Caco-2 (cell line): Measurements from ENCODE around the gene ANKDD1B. TPM values are rescaled to one million over a fixed set of nuclear protein-coding genes. Genes with fewer than 3 reads are reported as not detected.
"Not testable (repeated sequence)": the region's sequence is repeated elsewhere in the genome, so short reads cannot be mapped to it uniquely, and the experiment has no call there.

Experiments
- BruUV-seq: library from RNA; stranded (reverse); fragments of 400-500 nt; replicated peaks from 2 replicates; lab custom pipeline; 2021; lab: Mats Ljungman, UMichigan
- CTCF ChIA-PET: fragments of 300-600 bp; sonication (Branson Sonifier 250); formaldehyde crosslinking; loops from one replicate; lab custom pipeline; 2022; ENCODE audit warnings: antibody characterized with exemption; lab: Charles Lee
- POLR2A ChIA-PET: fragments of 300-600 bp; sonication (Branson Sonifier 250); formaldehyde crosslinking; loops from one replicate; lab custom pipeline; 2022; ENCODE audit warnings: antibody characterized with exemption; lab: Charles Lee
- DNase-seq, 2 experiments: peaks; one replicate each; pipeline versions ENCODE4 v3.0.0 to v3.0.0-alpha.2; 2020 to 2022
- H3K27me3 ChIP-seq: replicated peaks from 2 replicates; pipeline ENCODE4 v1.6.0; 2011; ENCODE audit warnings: low read length; ENCODE audit not compliant: control insufficient read depth, insufficient read depth
- H3K36me3 ChIP-seq: 2 replicates; pipeline ENCODE4 v1.5.1; 2011; ENCODE audit warnings: low read length; ENCODE audit not compliant: control insufficient read depth, insufficient read depth
- H3K4me1 ChIP-seq: fragments of 250-450 bp; sonication (Bioruptor Pico); 2 replicates; pipeline ENCODE4 v1.5.1; 2020; ENCODE audit warnings: mild to moderate bottlenecking
- H3K4me3 ChIP-seq: 2 replicates; pipeline ENCODE4 v1.5.1; 2011; ENCODE audit warnings: low read depth, mild to moderate bottlenecking, control low read depth, low read length
- H3K9me3 ChIP-seq: fragments of 250-450 bp; sonication (Bioruptor Pico); 2 replicates; pipeline ENCODE4 v1.5.1; 2020; ENCODE audit warnings: mild to moderate bottlenecking, moderate library complexity
- H3K27ac Mint-ChIP-seq: one replicate; pipeline ENCODE4 v1.8.0; 2022; ENCODE audit warnings: mixed read lengths; ENCODE audit not compliant: unreplicated experiment
- H3K27me3 Mint-ChIP-seq: one replicate; pipeline ENCODE4 v1.8.0; 2022; ENCODE audit warnings: mixed read lengths; ENCODE audit not compliant: insufficient read depth, unreplicated experiment
- H3K36me3 Mint-ChIP-seq: one replicate; pipeline ENCODE4 v1.8.0; 2022; ENCODE audit warnings: mild to moderate bottlenecking, mixed read lengths; ENCODE audit not compliant: insufficient read depth, unreplicated experiment
- H3K4me1 Mint-ChIP-seq: one replicate; pipeline ENCODE4 v1.8.0; 2022; ENCODE audit warnings: low read depth, mixed read lengths; ENCODE audit not compliant: unreplicated experiment
- H3K4me3 Mint-ChIP-seq: one replicate; pipeline ENCODE4 v1.8.0; 2022; ENCODE audit warnings: mild to moderate bottlenecking, moderate library complexity, mixed read lengths; ENCODE audit not compliant: unreplicated experiment
- H3K9me3 Mint-ChIP-seq: one replicate; pipeline ENCODE4 v1.8.0; 2022; ENCODE audit warnings: mixed read lengths; ENCODE audit not compliant: unreplicated experiment
- intact Hi-C: fragments of 100-400 bp; cut with micrococcal nuclease; formaldehyde crosslinking; loops from one replicate; pipeline ENCODE4 v1.10.0; 2022; ENCODE audit not compliant: unreplicated experiment
- total RNA-seq: library from RNA; stranded (reverse); gene quantifications from 2 replicates; pipeline ENCODE4 v1.2.3, GENCODE V29; 2022
- TF ChIP-seq, protein P1 (sequence below), 2 experiments: fragments of 200-600 bp in 1 of 2; IDR thresholded peaks; 1 replicate in 1 of 2; 2 replicates in 1 of 2; pipeline versions ENCODE4 v1.5.1 to v1.8.0; 2011 to 2022; ENCODE audit warnings: antibody characterized with exemption in 1 of 2, control low read depth in 1 of 2, inconsistent platforms in 1 of 2, low read depth in 1 of 2, low read length in 1 of 2, mild to moderate bottlenecking in 1 of 2, moderate library complexity in 1 of 2; ENCODE audit not compliant: insufficient read depth in 1 of 2, severe bottlenecking in 1 of 2, unreplicated experiment in 1 of 2

The ANKDD1B gene
- total RNA-seq, 1 experiment from 2014 or later, result 0.88 TPM

DNA sequence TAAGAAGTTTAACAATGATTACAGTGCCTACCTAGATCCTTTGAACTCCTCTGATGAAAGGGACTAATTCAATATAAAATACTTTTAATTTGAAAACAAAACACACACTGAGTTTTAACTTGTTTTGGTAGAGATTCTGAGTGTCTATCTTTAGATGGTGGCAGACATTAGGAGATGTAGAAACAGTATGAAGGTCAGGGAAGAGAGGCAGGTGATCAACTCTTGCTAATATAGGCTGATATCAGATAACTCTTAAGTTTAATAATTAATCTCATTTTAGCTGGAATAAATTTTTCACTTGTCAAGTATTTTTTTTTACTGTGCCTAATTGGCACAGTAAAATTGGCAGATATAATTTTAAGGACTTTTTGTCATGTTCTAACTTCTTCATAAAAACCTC lies 75.2 kb downstream of the ANKDD1B start:
- TF ChIP-seq, protein P1, sequence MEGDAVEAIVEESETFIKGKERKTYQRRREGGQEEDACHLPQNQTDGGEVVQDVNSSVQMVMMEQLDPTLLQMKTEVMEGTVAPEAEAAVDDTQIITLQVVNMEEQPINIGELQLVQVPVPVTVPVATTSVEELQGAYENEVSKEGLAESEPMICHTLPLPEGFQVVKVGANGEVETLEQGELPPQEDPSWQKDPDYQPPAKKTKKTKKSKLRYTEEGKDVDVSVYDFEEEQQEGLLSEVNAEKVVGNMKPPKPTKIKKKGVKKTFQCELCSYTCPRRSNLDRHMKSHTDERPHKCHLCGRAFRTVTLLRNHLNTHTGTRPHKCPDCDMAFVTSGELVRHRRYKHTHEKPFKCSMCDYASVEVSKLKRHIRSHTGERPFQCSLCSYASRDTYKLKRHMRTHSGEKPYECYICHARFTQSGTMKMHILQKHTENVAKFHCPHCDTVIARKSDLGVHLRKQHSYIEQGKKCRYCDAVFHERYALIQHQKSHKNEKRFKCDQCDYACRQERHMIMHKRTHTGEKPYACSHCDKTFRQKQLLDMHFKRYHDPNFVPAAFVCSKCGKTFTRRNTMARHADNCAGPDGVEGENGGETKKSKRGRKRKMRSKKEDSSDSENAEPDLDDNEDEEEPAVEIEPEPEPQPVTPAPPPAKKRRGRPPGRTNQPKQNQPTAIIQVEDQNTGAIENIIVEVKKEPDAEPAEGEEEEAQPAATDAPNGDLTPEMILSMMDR (IDR thresholded peaks at IDR 0.05; ENCODE audit: insufficient read depth in 1 of 2, low read depth in 1 of 2, low read length in 1 of 2, severe bottlenecking in 1 of 2, unreplicated experiment in 1 of 2), result no peak
- H3K36me3 ChIP-seq, result peaks cover 1% of the 10 kb centered on the region; the same call in 1 of the 2 replicates
- BruUV-seq, result no TSS peak
- Mint-ChIP-seq H3K9me3 (no peaks in the 10 kb centered on the region), H3K4me1 (no peaks in the 10 kb centered on the region), H3K27ac (no peak overlapping the region), H3K36me3 (peaks cover 21% of the 10 kb centered on the region), H3K4me3 (no peak overlapping the region), H3K27me3 (no peaks in the 10 kb centered on the region)
- intact Hi-C loops, result no loop called here
- POLR2A ChIA-PET, result no interaction called here
- H3K4me1 ChIP-seq, result no peaks in the 10 kb centered on the region
- H3K4me3 ChIP-seq, result no peak overlapping the region
- H3K27me3 ChIP-seq, result no peaks in the 10 kb centered on the region
- H3K9me3 ChIP-seq, result no peaks in the 10 kb centered on the region
- CTCF ChIA-PET, result no interaction called here
- no peak for DNase-seq

DNA sequence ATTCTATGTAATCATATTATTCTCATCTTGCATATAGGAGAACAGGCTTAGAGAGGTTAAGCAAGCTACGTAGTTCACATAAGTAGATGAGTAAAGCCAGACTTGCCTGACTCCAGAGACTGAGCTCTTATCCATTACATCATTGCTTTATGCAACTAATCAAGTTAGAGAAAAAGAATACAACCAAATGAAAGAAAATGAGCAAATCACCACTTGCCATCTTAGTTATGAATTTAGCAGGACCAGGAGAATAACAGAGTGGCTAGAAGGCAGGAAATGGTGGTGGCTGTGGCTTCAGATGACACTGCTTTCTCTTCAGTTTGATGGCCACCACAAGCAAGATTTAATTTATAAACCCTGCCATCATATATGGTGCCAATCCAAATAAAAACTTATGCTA lies 79.4 kb downstream of the ANKDD1B start:
- Mint-ChIP-seq H3K4me1 (no peaks in the 10 kb centered on the region), H3K27me3 (no peaks in the 10 kb centered on the region), H3K4me3 (no peak overlapping the region), H3K27ac (no peak overlapping the region), H3K36me3 (peaks cover 24% of the 10 kb centered on the region), H3K9me3 (no peaks in the 10 kb centered on the region)
- ChIA-PET POLR2A (no interaction called here), CTCF (no interaction called here)
- no TSS peak for BruUV-seq
- intact Hi-C loops, result no loop called here
- Histone ChIP-seq H3K4me3 (no peak overlapping the region), H3K9me3 (no peaks in the 10 kb centered on the region), H3K27me3 (no peaks in the 10 kb centered on the region), H3K36me3 (no peaks in the 10 kb centered on the region), H3K4me1 (no peaks in the 10 kb centered on the region)
- TF ChIP-seq, protein P1 (IDR thresholded peaks at IDR 0.05; ENCODE audit: insufficient read depth in 1 of 2, low read depth in 1 of 2, low read length in 1 of 2, severe bottlenecking in 1 of 2, unreplicated experiment in 1 of 2), result no peak
- DNase-seq, result no peak

DNA sequence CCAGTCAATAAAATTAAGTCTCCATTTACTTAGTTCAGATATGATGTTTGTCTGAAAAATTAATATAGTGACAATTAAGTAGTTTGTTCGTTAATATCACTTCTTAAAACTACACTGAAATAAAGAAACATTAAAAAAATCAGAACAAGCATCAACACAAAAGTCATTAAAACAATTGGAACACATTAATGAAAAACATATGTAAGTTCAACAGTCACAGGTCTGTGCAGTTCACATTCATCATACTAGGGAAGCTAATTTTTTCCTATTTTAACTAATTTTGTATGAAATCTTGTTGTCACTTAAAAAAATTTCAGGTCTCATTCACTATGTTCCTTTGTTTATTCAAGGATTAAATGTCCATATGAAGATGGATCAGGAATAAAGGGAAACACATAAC lies 83.5 kb downstream of the ANKDD1B start:
- BruUV-seq, result no TSS peak
- no peak for DNase-seq

DNA sequence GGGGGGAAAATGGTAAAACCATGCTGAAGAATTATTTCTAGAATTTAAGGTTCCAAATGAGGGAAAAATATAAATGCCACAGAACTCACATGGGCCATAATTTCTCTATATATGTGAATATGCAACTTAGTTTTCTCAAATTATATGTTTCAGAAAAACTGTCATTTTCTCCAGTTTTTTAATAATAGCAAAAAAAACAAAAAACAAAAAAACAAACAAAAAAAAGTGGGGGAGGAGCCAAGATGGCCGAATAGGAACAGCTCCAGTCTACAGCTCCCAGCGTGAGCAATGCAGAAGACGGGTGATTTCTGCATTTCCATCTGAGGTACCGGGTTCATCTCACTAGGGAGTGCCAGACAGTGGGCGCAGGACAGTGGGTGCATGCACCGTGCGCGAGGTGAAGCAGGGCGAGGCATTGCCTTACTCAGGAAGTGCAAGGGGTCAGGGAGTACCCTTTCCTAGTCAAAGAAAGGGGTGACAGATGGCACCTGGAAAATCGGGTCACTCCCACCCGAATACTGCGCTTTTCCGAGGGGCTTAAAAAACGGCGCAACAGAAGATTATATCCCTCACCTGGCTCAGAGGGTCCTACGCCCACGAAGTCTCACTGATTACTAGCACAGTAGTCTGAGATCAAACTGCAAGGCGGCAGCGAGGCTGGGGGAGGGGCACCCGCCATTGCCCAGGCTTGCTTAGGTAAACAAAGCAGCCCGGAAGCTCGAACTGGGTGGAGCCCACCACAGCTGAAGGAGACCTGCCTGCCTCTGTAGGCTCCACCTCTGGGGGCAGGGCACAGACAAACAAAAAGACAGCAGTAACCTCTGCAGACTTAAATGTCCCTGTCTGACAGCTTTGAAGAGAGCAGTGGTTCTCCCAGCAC lies 84.5 kb downstream of the ANKDD1B start:
- H3K36me3 Mint-ChIP-seq, result peaks cover 23% of the 10 kb centered on the region
- CTCF ChIA-PET, H3K27me3 Mint-ChIP-seq, H3K9me3 ChIP-seq, H3K4me1 Mint-ChIP-seq, H3K27me3 ChIP-seq, POLR2A ChIA-PET, H3K36me3 ChIP-seq, BruUV-seq, H3K9me3 Mint-ChIP-seq, H3K4me1 ChIP-seq: not testable (repeated sequence)
- DNase-seq, result peak; percentile 48 to 65
- intact Hi-C loops, result loop anchor here (1.0 kb wide), 1 partner anchor 22 kb away; the partner anchor contains the start of gene POC5
- peak overlapping the region; percentile 85 for H3K27ac Mint-ChIP-seq
- peak overlapping the region; percentile 77 for H3K4me3 Mint-ChIP-seq
- H3K4me3 ChIP-seq, result peak overlapping the region; percentile 25

More for the DNA sequence above, 83.5 kb downstream of the ANKDD1B start:
- no peaks in the 10 kb centered on the region for H3K9me3 ChIP-seq
- Mint-ChIP-seq H3K9me3 (no peaks in the 10 kb centered on the region), H3K27ac (no peak overlapping the region), H3K4me1 (no peaks in the 10 kb centered on the region), H3K27me3 (no peaks in the 10 kb centered on the region), H3K36me3 (peaks cover 27% of the 10 kb centered on the region), H3K4me3 (no peak overlapping the region)
- intact Hi-C loops, result no loop called here
- POLR2A ChIA-PET, result no interaction called here
- H3K4me3 ChIP-seq, result no peak overlapping the region
- TF ChIP-seq, protein P1 (IDR thresholded peaks at IDR 0.05; ENCODE audit: insufficient read depth in 1 of 2, low read depth in 1 of 2, low read length in 1 of 2, severe bottlenecking in 1 of 2, unreplicated experiment in 1 of 2), result no peak
- H3K4me1 ChIP-seq, result no peaks in the 10 kb centered on the region
- CTCF ChIA-PET, result no interaction called here
- H3K27me3 ChIP-seq, result no peaks in the 10 kb centered on the region
- H3K36me3 ChIP-seq, result no peaks in the 10 kb centered on the region
